ENCODE data around the gene PRAMEF12. TPM values are rescaled to one million over a fixed set of nuclear protein-coding genes. Genes with fewer than 3 reads are reported as not detected.

Gene PRAMEF12
- total RNA-seq, 5 donors from 2014 or later (not counting 1 experiment from before 2014, with no cell fraction given) = not detected

DNA sequence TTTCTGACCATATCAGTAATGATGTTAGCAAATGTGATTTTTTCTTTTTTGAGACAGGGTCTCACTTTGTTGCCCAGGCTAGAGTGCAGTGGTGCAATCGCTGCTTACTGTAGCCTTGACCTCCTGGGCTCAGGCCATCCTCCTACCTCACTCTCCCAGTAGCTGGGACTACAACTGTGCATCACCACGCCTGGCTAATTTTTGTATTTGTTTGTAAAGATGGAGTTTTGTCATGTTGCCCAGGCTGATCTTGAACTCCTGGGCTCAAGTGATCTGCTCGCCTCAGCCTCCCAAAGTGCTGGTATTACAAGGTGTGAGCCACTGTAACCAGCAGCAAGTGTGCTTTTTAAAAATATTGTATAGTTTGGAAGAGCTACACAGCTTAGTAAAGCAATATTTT is 31.6 kb upstream of the PRAMEF12 start:
- no peaks in the 10 kb centered on the region for H3K36me3 ChIP-seq (ENCODE audit: control insufficient read depth in 2 of 2, extremely low read depth in 1 of 2, insufficient read depth in 1 of 2, low read length in 1 of 2)
- H3K9me3 ChIP-seq = no peaks in the 10 kb centered on the region
- H3K9me3 Mint-ChIP-seq = peaks cover 3 to 7% (median 5%) of the 10 kb centered on the region in 3 donors
- H3K27me3 Mint-ChIP-seq = peaks cover 46 to 64% of the 10 kb centered on the region in 2 donors
- peaks cover 0 to 12% of the 10 kb centered on the region in 2 experiments for H3K27me3 ChIP-seq (replicated peaks in 1 of 2; ENCODE audit: control insufficient read depth in 2 of 2, extremely low read depth in 1 of 2, insufficient read depth in 2 of 2, low read length in 1 of 2)
- H3K4me1 Mint-ChIP-seq = no peaks in the 10 kb centered on the region
- ATAC-seq (replicated peaks in 1 of 4) (no peak), DNase-seq (no peak)
- no peak overlapping the region for H3K4me3 Mint-ChIP-seq
- WGBS (ENCODE audit: insufficient coverage) = no CpG with 5 or more reads among the region's 3 CpGs
- no peak overlapping the region for H3K27ac Mint-ChIP-seq
- no peaks in the 10 kb centered on the region for H3K4me1 ChIP-seq (ENCODE audit: control insufficient read depth in 1 of 2, extremely low read depth in 1 of 2, insufficient read depth in 2 of 2, low read length in 2 of 2)
- POLR2A ChIA-PET = interaction anchor here in 1 of 2 donors (0.7 kb wide), 1 partner anchor 1316 kb away, joined by 3 read pairs; no protein-coding TSS in a partner anchor
- no peaks in the 10 kb centered on the region for H3K36me3 Mint-ChIP-seq
- no peak overlapping the region for H3K4me3 ChIP-seq (ENCODE audit: control insufficient read depth in 1 of 2, extremely low read depth in 1 of 2, low read length in 1 of 2)
- CTCF ChIA-PET = no interaction called here
- H3K27ac ChIP-seq (ENCODE audit: low read length) = no peak overlapping the region

DNA sequence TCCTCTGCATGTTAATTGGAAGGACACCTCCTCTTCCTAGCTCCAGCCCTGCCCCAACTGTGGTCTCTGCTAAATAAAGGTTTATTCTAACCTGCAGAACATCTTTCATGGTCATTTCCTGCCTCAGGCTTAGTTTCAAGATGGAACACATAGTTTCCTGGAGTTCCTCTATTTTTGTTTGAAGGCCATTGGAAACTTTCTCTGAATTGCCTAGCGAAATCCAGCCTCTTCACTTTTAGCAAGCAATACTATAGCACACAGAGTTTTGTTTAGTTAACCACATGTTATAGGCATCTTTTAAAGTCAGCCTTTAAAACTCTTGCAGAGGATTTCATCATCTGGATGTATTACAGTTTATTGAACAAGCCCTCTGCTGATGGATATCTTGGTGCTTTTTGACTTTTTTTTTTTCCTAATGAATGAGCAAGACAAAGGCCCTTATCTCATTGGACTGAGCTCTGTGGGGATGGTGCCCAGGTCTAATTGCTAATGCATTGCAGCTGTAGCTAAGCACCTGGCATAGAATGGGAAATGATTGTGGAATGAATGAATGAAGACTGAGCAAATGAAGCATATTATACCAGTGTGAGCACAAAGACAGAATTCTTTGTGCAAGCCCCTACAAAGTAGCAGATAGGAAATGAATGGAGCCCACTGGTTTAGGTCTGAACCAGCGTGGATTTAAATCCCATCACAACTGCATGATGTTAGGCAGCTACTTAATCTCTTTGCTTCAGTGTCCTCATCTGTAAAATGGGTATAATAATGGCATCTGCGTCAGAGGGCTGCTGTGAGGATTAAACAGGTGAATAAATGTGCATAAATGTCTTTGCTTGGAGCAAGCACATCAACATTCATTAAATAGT is 28.2 kb upstream of the PRAMEF12 start:
- WGBS (ENCODE audit: insufficient coverage) = no CpG with 5 or more reads among the region's 3 CpGs
- Mint-ChIP-seq H3K9me3 (peaks cover 19 to 28% (median 20%) of the 10 kb centered on the region in 3 donors), H3K27me3 (peaks cover 56 to 57% of the 10 kb centered on the region in 2 donors), H3K27ac (no peak overlapping the region), H3K4me1 (no peaks in the 10 kb centered on the region), H3K4me3 (no peak overlapping the region), H3K36me3 (peaks cover 4% of the 10 kb centered on the region)
- no peak overlapping the region for H3K4me3 ChIP-seq (ENCODE audit: control insufficient read depth in 1 of 2, extremely low read depth in 1 of 2, low read length in 1 of 2)
- ATAC-seq (replicated peaks in 1 of 4) (no peak), DNase-seq (no peak)
- peaks cover 0 to 15% of the 10 kb centered on the region in 2 experiments for H3K27me3 ChIP-seq (replicated peaks in 1 of 2; ENCODE audit: control insufficient read depth in 2 of 2, extremely low read depth in 1 of 2, insufficient read depth in 2 of 2, low read length in 1 of 2)
- ChIA-PET CTCF (no interaction called here), POLR2A (no interaction called here)
- H3K27ac ChIP-seq (ENCODE audit: low read length) = no peak overlapping the region
- no peaks in the 10 kb centered on the region for H3K36me3 ChIP-seq (ENCODE audit: control insufficient read depth in 2 of 2, extremely low read depth in 1 of 2, insufficient read depth in 1 of 2, low read length in 1 of 2)
- no peaks in the 10 kb centered on the region for H3K4me1 ChIP-seq (ENCODE audit: control insufficient read depth in 1 of 2, extremely low read depth in 1 of 2, insufficient read depth in 2 of 2, low read length in 2 of 2)
- peaks cover 4% of the 10 kb centered on the region for H3K9me3 ChIP-seq

DNA sequence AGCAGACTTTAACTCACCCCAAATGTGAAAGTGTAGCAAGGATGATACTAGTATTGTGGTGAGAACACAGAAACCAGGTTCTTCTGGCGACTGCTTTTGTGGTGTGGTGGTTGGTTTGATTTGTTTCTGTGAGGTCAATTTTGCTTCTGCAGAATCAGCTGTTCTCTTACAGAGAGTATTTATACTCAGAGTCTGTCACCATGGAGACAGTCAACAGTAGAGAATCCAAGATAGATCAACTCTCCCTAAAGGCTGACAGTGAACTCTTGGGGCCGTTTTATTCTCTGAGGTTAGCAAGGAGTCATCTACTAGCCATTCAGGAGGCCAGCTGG is 27.6 kb upstream of the PRAMEF12 start, which contains the start of gene CFAP107:
TSS of gene CFAP107 (plus strand) at position 209 of the 332 bp plus-strand sequence. CDS start 231 bp downstream, outside the sequence.
- ChIA-PET POLR2A (no interaction called here), CTCF (no interaction called here)
- peaks cover 61% of the 10 kb centered on the region in 2 donors for H3K27me3 Mint-ChIP-seq
- Histone ChIP-seq H3K36me3 (ENCODE audit: control insufficient read depth in 2 of 2, extremely low read depth in 1 of 2, insufficient read depth in 1 of 2, low read length in 1 of 2) (no peaks in the 10 kb centered on the region), H3K9me3 (peaks cover 4% of the 10 kb centered on the region), H3K4me3 (ENCODE audit: control insufficient read depth in 1 of 2, extremely low read depth in 1 of 2, low read length in 1 of 2) (no peak within 1 kb of the TSS), H3K4me1 (ENCODE audit: control insufficient read depth in 1 of 2, extremely low read depth in 1 of 2, insufficient read depth in 2 of 2, low read length in 2 of 2) (no peaks in the 10 kb centered on the region), H3K27ac (ENCODE audit: low read length) (no peak within 1 kb of the TSS), H3K27me3 (replicated peaks in 1 of 2; ENCODE audit: control insufficient read depth in 2 of 2, extremely low read depth in 1 of 2, insufficient read depth in 2 of 2, low read length in 1 of 2) (peaks cover 0 to 15% of the 10 kb centered on the region in 2 experiments)
- H3K36me3 Mint-ChIP-seq = peaks cover 4% of the 10 kb centered on the region
- ATAC-seq (replicated peaks in 1 of 4) (no peak), DNase-seq (no peak)
- H3K9me3 Mint-ChIP-seq = peaks cover 20 to 31% (median 23%) of the 10 kb centered on the region in 3 donors
- H3K4me1 Mint-ChIP-seq = no peaks in the 10 kb centered on the region
- H3K4me3 Mint-ChIP-seq = no peak within 1 kb of the TSS
- H3K27ac Mint-ChIP-seq = no peak within 1 kb of the TSS
- WGBS (ENCODE audit: insufficient coverage) = no CpG with 5 or more reads among the region's 2 CpGs

DNA sequence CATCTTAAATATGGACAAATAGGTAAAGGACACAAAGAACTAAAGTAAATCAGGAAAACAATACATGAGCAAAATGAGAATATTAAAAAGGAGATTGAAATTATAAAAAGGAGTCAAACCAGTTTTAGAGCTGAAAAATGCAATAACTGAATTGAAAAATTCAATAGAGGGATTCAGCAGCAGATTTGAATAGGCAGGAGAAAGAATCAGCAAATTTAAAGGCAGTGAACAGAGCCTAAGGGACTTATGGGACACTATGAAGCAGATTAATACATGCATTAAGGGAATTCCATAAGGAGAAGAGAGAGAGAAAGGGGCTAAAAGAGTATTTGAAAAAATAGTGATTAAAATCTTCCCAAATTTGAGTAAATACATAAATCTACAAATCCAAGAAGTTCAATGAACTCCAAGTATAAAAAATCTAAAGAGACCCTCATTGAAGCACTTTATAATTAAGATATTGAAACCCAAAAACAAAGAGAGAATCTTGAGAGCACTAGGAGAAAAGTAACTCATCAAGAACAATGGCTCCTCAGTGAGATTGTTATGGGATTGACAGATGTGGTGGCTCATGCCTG is 24.7 kb upstream of the PRAMEF12 start:
- peaks cover 4% of the 10 kb centered on the region for H3K36me3 Mint-ChIP-seq
- H3K4me3 ChIP-seq (ENCODE audit: control insufficient read depth in 1 of 2, extremely low read depth in 1 of 2, low read length in 1 of 2) = no peak overlapping the region
- H3K9me3 ChIP-seq = peaks cover 4% of the 10 kb centered on the region
- ChIA-PET POLR2A (no interaction called here), CTCF (no interaction called here)
- H3K27me3 ChIP-seq (replicated peaks in 1 of 2; ENCODE audit: control insufficient read depth in 2 of 2, extremely low read depth in 1 of 2, insufficient read depth in 2 of 2, low read length in 1 of 2) = peaks cover 0 to 7% of the 10 kb centered on the region in 2 experiments
- DNase-seq (no peak), ATAC-seq (replicated peaks in 1 of 4) (no peak)
- peaks cover 51 to 55% of the 10 kb centered on the region in 2 donors for H3K27me3 Mint-ChIP-seq
- no peak overlapping the region for H3K27ac ChIP-seq (ENCODE audit: low read length)
- no peak overlapping the region for H3K4me3 Mint-ChIP-seq
- H3K27ac Mint-ChIP-seq = no peak overlapping the region
- H3K36me3 ChIP-seq (ENCODE audit: control insufficient read depth in 2 of 2, extremely low read depth in 1 of 2, insufficient read depth in 1 of 2, low read length in 1 of 2) = no peaks in the 10 kb centered on the region
- H3K4me1 Mint-ChIP-seq = no peaks in the 10 kb centered on the region
- peaks cover 20 to 31% (median 24%) of the 10 kb centered on the region in 3 donors for H3K9me3 Mint-ChIP-seq
- H3K4me1 ChIP-seq (ENCODE audit: control insufficient read depth in 1 of 2, extremely low read depth in 1 of 2, insufficient read depth in 2 of 2, low read length in 2 of 2) = no peaks in the 10 kb centered on the region

DNA sequence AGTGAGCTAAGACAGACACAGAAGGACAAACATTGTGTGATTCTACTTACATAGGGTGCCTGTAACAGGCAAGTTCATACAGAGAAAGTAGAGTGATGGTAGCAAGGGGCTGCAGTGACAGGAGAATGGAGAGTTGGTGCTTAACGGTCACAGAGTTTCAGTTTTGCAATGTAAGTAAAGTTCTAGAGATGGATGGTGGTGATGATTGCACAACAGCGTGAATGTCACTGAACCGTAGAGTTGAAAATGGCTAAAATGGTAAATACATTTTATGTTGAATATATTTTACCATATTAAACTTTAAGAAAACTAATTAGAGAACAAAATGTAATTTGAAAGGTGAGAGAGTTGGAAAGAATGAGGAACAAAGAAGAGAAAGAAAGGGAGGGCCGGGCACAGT is 18.8 kb upstream of the PRAMEF12 start:
- H3K4me3 ChIP-seq (ENCODE audit: control insufficient read depth in 1 of 2, extremely low read depth in 1 of 2, low read length in 1 of 2) = no peak overlapping the region
- ATAC-seq (replicated peaks in 1 of 4) (no peak), DNase-seq (no peak)
- peaks cover 21 to 33% of the 10 kb centered on the region in 2 donors for H3K27me3 Mint-ChIP-seq
- H3K9me3 Mint-ChIP-seq = peaks cover 0 to 10% (median 9%) of the 10 kb centered on the region in 3 donors
- H3K4me3 Mint-ChIP-seq = no peak overlapping the region
- no peaks in the 10 kb centered on the region for H3K4me1 Mint-ChIP-seq
- H3K27ac Mint-ChIP-seq = no peak overlapping the region
- H3K4me1 ChIP-seq (ENCODE audit: control insufficient read depth in 1 of 2, extremely low read depth in 1 of 2, insufficient read depth in 2 of 2, low read length in 2 of 2) = no peaks in the 10 kb centered on the region
- POLR2A ChIA-PET = no interaction called here
- H3K9me3 ChIP-seq = no peaks in the 10 kb centered on the region
- CTCF ChIA-PET = no interaction called here
- no peak overlapping the region for H3K27ac ChIP-seq (ENCODE audit: low read length)
- no peaks in the 10 kb centered on the region for H3K36me3 ChIP-seq (ENCODE audit: control insufficient read depth in 2 of 2, extremely low read depth in 1 of 2, insufficient read depth in 1 of 2, low read length in 1 of 2)
- H3K27me3 ChIP-seq (replicated peaks in 1 of 2; ENCODE audit: control insufficient read depth in 2 of 2, extremely low read depth in 1 of 2, insufficient read depth in 2 of 2, low read length in 1 of 2) = peaks cover 0 to 31% of the 10 kb centered on the region in 2 experiments
- no peaks in the 10 kb centered on the region for H3K36me3 Mint-ChIP-seq
- 67% methylated on average over 1 of the region's 4 CpGs for WGBS (ENCODE audit: insufficient coverage)

DNA sequence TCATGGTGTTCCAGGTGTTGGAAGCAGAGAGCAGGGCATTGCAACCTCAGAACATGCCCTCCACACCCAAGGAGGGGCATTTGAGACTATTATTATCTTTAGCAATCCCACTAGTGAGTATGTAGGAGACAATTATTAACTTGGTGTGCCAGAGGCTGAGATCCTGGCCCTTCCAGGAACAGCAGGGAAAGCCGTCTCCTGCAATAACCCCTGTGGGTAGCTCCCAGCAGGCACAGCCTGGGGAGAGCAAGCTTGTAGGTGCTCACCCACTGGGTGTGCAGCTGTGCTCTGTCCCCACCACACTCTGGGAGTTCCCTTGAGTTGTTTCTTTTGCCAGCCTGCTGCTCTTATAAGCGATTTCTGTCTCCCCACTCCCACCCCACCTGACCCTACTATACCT is 17.3 kb upstream of the PRAMEF12 start:
- Mint-ChIP-seq H3K4me3 (no peak overlapping the region), H3K4me1 (no peaks in the 10 kb centered on the region), H3K27ac (no peak overlapping the region), H3K9me3 (no peaks in the 10 kb centered on the region), H3K27me3 (peaks cover 16 to 34% of the 10 kb centered on the region in 2 donors), H3K36me3 (no peaks in the 10 kb centered on the region)
- POLR2A ChIA-PET = no interaction called here
- Histone ChIP-seq H3K27me3 (replicated peaks in 1 of 2; ENCODE audit: control insufficient read depth in 2 of 2, extremely low read depth in 1 of 2, insufficient read depth in 2 of 2, low read length in 1 of 2) (peaks cover 0 to 37% of the 10 kb centered on the region in 2 experiments), H3K4me1 (ENCODE audit: control insufficient read depth in 1 of 2, extremely low read depth in 1 of 2, insufficient read depth in 2 of 2, low read length in 2 of 2) (no peaks in the 10 kb centered on the region), H3K9me3 (no peaks in the 10 kb centered on the region), H3K27ac (ENCODE audit: low read length) (no peak overlapping the region), H3K36me3 (ENCODE audit: control insufficient read depth in 2 of 2, extremely low read depth in 1 of 2, insufficient read depth in 1 of 2, low read length in 1 of 2) (no peaks in the 10 kb centered on the region), H3K4me3 (ENCODE audit: control insufficient read depth in 1 of 2, extremely low read depth in 1 of 2, low read length in 1 of 2) (no peak overlapping the region)
- DNase-seq (no peak), ATAC-seq (replicated peaks in 1 of 4) (no peak)
- no CpG with 5 or more reads among the region's 2 CpGs for WGBS (ENCODE audit: insufficient coverage)
- CTCF ChIA-PET = no interaction called here
